ENCODE data around the gene EML1.

The EML1 gene

DNA sequence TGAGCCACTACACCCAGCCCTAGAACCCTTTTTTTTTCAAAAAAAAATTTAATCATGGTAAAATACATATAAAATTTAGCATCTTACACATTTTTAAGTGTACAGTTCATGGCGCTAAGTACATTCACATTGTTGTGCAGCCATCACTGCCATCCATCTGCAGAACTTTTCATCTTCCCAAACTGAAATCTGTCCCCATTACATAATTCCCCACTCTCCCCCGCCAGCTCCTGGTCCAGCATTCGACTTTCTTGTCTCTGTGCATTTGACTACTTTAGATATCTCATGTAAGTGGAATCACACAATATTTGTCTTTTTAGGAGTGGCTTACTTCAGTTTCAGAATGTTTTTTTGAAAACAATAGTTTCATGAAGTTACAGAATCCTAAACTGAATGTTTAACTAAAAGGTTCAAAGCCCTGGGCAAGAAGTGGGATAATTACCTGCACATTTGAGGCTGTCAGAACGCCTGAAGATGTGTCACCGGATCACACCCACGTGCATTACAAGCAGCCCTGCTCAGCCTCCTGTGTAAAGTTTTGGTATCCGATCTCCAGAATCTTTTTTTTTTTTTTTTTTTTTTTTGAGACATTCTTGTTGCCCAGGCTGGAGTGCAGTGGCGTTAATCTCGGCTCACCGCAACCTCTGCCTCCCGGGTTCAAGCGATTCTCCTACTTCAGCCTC lies 12.7 kb downstream of the EML1 start:
- no peak for DNase-seq (ENCODE audit: low spot score)

DNA sequence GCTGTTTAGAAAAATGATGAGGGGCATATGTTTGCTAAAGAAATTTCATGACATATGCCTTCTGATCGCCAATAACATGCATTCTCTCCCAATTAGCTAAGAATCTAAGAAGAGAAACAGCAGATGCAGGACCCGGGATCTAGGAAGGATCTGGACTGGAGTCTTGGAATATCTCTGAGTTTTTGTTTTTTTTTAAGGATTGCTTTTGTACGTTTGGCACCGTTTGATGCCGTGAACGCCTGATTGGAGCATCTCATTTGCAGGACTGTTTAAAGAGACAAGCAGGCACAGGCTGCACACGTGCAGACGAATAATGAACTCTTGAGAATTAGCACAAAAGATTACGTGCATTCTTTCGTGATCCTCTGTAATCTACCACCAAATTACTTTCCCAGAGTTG lies 13.6 kb downstream of the EML1 start:
- no peak for DNase-seq (ENCODE audit: low spot score)

DNA sequence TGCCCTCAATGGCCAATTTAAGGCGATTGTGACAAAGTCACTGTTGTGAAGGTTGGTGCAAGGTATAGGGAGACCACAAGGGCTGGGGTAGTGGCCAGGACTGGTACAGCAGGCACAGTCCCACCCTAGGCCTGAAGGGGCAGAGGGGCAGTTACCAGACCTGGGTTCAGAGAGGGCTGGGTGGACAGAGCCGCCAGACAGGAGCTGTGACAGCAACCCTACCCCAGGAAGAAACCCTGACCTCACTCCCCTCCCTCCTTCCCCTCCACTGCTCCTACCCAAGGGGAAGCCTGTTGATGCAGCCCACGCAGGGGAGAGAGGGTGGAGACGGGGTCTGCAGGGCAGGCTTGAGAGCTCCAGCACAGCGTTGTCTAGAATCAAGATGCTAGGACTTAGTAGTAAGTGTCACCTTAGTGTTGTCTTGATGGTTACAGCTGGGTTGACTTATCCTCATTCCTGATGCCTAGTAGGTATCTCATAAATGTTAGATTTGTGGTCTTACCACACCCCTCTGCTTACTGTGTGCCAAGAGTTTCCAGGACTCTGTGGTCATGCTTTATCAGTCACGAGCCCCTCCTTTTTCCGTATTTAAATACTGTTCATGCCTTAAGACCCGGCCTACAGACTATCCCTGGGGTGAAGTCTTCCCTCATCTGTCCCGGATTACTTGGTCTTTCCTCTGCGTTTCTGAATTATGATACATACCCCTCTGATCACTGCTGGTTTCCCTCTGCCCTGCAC lies 14.4 kb downstream of the EML1 start:
- DNase-seq (ENCODE audit: low spot score), result no peak

DNA sequence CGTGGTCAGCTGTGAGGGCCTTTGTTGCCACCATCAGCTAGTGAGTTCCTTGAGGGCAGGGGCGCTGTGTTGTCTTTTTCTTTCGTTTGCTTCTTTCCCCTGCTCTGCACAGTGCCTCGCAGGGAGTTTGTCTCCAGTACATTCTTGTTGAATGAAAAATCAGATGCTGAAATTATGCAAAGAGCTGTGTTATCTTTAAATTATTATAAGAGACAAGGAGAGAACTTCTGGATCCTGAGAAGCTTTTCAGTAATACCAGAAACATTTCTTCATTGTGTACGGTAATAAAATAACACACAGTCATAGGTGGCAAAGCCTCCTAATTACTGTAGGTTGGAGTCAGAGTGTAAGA lies 14.9 kb downstream of the EML1 start:
- no peak for DNase-seq (ENCODE audit: low spot score)

DNA sequence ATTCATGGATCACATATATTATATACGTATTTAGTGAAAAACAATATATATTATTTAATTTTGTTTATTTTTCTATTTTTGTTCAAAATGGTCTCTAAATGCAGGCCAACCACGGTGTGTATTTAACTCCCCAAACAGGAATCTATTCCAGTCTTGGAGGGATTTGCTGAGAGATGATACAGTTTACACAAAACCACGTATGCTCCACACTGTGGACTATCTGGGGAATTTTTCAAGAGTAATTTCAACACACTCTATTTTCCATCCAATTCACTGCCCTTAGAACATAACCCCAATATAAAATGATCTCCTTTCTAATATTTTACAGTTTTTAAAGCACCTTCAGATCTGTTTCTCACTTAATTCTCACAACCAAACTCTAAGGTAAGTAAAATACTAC lies 15.3 kb downstream of the EML1 start:
- no peak for DNase-seq (ENCODE audit: low spot score)

DNA sequence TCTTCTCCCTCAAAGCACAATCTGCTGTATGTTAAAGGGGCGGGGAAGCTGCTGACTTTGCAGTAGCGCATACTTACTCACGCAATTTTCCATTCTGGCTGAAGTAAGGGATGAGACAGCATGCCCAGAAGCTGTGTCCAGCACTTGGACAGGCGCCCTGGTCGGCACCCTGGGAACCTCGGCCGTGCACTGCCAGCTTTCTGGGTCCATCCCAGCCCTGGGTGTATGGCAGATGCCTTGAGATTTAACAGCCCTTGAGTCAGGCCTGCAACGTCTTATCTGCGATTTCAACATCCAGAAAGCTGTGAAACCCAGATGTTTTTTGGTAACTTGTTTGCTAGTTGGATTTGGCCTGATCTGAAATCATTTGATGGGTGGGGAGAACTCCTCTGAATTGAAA lies 16.1 kb downstream of the EML1 start:
- peak; percentile 50 for DNase-seq (ENCODE audit: low spot score)

DNA sequence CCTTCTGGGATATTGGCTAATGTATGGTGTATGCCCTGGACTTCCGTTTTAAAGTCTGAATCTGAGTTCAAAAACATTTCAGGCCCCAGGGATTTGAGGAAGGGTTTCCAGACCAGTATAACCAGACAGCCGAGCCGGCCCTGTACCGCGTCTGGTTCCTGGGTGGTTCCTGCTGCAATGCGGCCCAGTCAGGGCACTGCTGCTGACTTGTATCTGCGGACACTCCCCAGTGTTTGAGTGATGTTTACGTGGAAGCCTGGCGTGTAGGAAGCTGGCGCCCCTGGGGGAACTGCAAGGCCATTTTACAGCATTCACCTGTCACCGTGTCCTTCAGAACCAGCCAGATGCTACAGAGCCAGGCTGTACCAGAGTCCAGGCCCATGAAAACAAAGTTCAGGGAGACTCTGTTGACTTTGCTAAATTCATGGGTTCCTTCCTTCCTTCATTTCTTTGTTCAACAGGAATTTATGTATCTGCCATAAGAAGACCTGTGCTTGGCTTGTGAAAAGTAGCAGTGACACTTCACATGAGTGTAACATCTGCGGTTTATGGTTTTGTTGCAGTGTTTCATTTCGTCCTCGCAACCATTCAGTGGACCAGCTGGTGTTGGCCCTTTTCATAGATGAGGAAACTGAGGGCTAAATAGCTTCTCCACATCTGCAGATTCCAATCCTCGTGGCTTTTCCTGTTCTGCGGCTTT lies 16.8 kb downstream of the EML1 start:
- DNase-seq (ENCODE audit: low spot score), result no peak

DNA sequence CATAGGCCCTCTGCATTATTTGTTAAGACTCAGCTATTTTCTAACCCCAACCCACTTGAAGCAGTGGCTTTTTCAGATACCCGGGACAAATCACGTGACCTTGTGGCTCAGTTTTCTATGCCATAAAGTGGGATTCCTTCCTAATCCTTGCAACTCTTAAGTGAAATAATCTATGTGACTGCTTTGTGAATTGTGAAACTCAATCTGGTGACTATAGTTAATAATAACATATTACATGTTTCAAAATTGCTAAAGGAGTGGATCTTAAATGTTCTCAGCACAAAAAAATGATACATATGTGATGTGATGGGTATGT lies 17.3 kb downstream of the EML1 start:
- DNase-seq (ENCODE audit: low spot score), result no peak

DNA sequence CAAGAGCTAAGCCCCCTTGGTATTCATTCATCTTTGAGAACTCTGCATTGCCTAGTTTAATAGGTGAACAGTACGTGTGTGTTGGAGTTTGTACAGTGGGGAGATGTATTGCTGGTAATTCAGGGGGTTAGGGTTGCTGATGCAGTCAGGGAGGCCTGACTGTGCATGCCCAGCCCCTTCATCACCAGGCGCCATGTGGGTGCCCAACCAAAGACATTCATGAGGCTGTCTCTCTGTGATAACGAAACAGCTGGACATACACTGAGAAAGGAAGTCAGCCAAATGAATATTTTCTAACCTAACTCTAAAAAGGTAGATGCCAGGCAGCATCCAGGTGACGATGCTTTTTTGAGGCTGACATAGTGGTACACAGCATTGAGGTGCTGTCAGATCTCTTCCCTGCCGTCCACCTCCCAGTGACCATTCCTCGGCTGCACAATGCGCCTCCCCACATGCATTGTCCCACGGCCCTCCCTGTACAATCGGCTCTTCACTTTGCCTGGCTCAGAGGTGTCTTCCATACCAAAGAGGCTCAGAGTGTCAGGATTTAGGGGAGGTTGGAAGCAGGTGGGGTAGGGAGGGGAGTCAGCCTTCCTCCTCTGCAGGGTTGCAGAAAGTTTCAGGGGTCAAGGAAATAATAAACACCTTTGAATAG lies 19.0 kb downstream of the EML1 start:
- no peak for DNase-seq (ENCODE audit: low spot score)

DNA sequence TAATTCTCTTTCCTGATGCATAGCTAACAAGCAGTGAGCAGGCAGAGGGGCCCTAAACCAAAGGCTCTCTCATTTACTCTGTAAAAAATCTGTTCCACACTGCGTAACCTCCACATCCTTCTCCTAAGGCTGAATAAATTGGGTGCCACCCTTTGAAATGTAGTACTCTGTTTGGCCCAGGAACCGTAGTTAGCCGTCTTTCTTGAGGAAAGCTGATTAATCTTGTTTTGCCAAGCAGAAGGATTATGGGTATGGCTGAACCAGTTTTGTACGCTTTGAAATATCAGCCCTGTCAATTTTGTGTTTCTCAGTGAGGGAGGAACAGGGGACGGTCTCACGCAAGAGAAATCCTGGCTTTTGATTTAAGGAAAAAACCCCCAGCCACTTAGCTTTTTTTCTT lies 19.7 kb downstream of the EML1 start:
- no peak for DNase-seq (ENCODE audit: low spot score)

DNA sequence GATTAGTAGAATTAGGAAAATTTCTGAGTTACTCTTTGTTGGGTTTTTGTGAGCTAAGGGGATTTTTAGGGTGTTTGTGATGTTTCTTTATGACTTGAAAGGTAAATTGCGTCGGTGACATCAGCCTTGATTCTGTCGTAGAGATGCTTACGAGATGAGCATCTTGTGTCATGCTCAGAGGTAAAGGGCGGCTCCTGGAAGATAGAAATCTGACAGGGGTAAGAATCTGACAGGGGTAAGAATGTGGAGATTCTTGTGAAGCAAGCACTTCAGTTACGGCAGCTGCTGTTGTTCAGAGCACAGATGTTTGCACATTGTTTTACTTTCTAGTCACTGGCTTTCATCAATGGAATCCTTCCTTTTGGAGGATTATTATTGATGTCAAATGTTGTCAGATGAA lies 22.5 kb downstream of the EML1 start:
- no peak for DNase-seq (ENCODE audit: low spot score)

DNA sequence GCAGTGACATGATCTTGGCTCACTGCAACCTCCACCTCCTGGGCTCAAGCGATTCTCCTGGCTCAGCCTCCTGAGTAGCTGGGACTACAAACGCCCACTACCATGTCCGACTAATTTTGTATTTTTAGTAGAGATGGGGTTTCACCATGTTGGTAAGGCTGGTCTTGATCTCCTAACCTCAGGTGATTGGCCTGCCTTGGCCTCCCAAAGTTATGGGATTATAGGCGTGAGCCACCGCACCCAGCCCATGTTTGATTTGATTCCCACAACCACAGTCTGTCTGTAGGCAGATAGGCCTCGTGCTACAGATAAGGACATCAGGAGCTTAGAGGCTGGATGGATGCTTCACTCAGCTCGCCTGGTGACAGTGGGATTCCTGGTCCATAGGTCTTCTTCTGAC lies 23.0 kb downstream of the EML1 start:
- DNase-seq (ENCODE audit: low spot score), result no peak

DNA sequence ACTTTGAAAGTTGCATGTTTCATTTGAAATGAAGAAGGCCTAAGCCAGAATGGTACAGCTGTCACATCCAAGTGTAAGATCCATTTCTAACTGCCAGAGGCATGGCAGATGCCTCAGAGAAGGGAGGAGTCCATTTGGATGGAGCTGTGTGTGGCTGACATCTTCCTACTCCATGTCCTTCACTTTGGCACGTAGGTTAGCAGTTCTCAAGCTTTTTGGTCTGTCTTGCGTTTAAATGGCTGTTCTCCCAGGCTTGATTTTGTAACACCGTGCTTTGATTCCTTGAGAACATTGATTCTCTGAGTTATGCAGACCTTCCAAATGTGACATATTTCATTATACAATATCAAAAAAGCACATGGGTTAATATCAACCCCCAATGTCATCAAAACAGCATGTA lies 23.4 kb downstream of the EML1 start:
- no peak for DNase-seq (ENCODE audit: low spot score)

DNA sequence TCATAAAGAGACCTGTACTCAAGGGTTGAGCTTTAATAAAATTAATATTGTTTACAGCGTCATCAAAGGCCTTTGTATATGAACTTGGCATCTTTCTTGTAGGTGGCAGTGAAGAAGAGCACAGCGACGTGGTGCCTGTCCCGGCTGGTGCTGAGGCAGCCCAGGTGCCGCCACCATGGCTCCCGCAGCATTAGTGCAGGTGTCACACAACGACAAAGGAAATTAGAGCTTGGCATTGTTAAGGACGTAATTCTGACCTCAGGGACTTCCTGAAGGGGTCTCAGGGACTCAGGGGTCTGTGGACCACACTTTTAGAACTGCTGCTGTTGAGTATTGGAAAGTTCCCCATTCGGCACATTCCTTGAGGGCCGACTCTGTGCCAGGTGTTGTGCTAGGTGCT lies 24.1 kb downstream of the EML1 start:
- DNase-seq (ENCODE audit: low spot score), result no peak

DNA sequence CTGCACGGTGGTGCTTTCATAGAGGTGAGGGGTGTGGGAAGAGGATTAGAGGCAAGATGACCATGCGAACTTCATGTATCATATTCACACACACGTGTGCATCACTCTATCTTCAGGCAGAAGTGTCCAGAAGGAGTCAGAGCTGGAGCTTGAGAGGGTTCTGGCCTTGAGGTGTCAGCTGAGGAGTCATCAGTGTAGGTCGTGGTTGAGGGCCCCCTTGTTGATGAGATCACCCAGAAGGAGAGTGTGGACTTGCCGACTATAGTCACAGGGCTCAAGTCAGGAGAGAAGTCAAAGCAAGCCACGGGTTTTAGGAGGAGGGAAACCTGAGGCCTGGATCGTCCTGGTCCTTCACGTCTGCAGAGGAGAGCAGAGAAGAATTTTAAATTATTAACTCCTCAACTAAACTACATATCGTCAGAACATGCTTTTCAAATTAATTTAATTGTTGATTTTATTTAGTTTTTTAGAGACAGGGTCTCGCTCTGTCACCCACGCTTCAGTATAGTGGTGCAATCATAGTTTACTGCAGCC lies 25.4 kb downstream of the EML1 start:
- no peak for DNase-seq (ENCODE audit: low spot score)

DNA sequence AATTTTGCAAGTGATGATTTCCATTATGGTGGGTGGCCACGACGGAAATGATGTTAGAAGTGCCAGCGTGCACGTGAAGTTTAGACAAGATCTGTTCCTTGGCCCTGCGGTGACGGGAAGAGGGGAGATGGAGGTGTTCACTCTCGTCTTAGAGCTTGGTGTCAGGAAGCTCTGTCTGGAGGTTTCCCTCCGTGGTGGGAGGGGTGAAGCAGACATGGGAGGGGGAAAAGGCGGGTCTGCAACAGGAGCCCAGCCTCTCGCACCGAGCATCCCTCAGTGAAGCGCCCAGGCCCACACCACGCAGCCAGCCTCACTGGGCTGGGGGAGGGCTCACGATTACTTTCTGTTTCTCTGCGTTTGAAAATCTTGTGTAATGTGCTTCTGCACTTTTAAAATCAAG lies 26.3 kb downstream of the EML1 start:
- DNase-seq (ENCODE audit: low spot score), result no peak

DNA sequence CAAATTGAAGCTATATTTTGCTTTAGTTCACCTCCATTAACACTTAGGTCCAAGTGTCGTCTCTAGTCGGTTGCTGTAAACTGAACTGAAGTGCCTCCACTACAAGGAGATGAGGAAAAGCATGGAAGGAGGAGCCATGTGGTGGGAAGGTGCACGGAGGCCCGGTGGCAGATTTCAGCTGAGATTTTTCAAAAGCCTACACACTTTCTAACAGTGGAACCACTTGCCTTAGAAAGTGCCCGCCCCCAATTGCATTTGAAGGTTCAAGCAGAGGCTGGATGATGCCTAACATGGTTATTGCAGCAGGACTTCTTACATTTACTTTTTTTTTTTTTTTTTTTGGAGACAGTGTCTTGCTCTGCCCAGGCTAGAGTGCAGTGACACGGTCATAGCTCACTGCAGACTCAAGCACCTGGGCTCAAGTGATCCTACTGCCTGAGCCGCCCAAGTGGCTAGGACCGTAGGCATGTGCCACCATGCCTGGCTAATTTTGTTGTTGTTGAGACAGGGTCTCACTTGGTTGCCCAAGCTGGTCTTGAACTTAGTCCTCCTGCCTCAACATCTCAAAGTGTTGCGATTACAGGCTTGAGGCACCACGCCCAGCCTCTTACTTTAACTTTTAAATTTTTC lies 27.6 kb downstream of the EML1 start:
- no peak for DNase-seq (ENCODE audit: low spot score)

DNA sequence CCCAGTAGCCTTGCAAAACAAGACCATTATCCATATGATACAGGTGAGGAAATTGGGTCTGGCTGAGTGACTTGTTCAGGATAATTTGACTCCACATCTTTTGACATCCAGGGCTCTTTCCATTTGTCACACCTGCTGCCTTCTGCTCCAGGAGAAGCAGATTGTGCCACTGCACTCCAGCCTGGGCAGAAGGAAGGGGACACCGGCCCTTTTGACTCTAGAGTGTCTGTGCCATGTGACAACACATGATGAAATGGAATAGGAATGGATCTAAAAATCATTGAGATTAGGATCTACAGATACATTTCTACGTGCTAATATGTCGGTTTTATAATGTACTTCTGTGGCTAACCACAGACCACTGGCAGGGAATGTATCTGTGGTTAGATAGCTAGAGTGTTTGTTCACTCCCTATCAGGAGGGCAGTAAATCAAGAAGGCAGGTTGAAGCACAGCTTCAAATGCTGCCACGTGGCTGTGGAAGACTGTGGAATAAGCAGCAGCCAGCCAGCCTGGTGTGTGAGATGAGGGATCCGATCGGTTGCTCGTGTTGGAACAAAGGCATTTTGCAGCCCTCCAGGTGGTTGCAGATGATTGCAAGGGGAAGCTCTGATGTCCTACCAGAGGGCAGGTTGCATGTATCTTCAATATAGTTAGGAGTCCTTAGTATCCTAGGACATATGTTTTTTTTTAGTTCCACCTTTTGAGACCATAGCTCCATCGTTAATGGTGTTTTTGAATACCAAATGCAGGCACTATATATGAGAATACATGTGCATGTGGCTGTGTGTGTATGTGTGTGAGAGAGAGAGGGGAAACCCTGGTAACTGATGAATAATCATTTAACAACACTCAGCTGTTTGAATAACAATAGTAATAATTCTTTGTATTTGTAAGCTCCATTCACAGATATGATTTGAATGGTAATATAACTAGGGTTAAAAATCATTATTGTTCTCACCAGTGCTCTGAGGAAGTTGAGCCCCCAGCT lies 28.6 kb downstream of the EML1 start:
- DNase-seq (ENCODE audit: low spot score), result no peak

DNA sequence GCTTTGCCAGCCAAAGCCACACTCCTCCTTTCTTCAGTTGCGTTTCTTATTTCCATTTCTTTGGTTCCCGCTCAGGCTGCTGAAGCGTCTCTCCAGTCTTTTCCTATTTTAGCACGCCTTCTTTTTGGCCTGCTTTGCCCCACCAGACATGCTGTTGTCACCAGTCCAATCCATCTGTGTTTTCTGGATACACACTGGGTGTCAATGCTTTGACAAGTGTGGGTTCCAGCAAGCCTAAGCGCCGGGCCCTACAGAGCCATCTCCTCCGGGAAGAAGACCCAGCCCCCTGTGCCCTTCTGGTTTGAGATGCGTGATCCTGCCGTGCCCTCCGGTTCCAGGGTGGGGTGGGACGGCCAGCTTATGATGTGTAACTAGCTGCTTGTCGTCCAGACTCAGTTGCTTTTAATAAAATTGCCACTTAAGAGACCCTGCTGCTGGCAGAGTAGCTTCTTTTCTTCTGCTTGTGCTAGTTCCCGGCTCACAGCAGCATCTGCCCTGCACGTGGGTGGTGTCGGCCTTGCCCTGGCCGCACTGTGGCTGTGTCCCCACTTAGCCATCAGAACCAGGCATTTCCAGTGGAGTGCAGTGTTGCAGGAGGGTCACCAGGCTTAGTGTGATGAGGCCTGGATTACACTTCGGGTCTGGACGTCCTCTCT lies 29.7 kb downstream of the EML1 start:
- peak; percentile 45 for DNase-seq (ENCODE audit: low spot score)

DNA sequence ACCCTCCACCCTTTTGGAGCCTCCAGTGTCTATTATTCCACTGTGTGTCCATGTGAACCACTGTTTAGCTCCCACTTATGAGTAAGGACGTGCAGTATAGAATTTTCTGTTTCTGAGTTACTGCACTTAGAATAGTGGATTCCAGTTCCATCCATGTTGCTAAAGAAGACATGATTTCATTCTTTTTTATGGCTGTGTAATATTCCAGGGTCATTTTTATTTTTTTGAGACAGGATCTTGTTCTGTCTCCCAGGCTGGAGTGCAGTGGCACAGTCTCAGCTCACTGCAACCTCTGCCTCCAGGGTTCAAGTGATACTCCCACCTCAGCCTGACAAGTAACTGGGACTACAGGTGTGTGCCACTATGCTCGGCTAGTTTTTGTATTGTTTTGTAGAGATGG lies 31.6 kb downstream of the EML1 start:
- no peak for DNase-seq (ENCODE audit: low spot score)

DNA sequence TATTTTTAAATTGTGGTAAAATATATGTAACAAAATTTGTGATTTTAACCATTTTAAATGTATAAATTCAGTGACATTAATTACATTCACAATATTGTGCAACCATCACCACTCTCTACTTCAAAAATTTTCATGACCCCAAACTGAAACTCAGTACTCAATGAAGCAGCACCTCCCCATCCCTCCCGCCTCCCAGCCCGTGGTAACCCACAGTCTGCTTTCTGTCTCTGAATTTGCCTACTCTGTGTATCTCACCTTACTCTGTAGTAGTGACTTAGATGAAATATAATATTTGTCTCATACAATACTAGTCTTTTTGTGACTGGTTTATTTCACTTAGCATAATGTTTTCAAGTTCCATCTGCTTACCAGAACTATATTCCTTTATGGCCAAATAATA lies 36.2 kb downstream of the EML1 start:
- DNase-seq (ENCODE audit: low spot score), result no peak
